Astrocyte (in vitro differentiated cells and primary cell): ENCODE results near the gene KIF2B.

ENCODE experiments used
- CTCF ChIP-seq: IDR thresholded peaks from 2 replicates; pipeline ENCODE4 v1.5.1; 2011; ENCODE audit warnings: low read depth, mild to moderate bottlenecking, inconsistent platforms, low read length, moderate library complexity; ENCODE audit not compliant: insufficient read depth
- EZH2 ChIP-seq: IDR thresholded peaks from 2 replicates; pipeline ENCODE4 v1.6.1; 2012; ENCODE audit warnings: mild to moderate bottlenecking, low read length, inconsistent platforms; ENCODE audit not compliant: insufficient read depth

GRCh38 chr17:53792997-53793396 lies 29.7 kb upstream of the KIF2B start:
- TF ChIP-seq CTCF = no peak
- no peak for TF ChIP-seq EZH2
